Smooth muscle cell (in vitro differentiated cells): Measurements from ENCODE around the gene VRK3. TPM values are rescaled to one million over a fixed set of nuclear protein-coding genes. Genes with fewer than 3 reads are reported as not detected.
A peak's percentile ranks its signal among the peaks of the same experiment; 100 is the strongest.

Experiments
- DNase-seq: peaks from one replicate; lab custom pipeline; 2025; ENCODE audit not compliant: unreplicated experiment; lab: John Stamatoyannopoulos, UW
- H2AFZ ChIP-seq: fragments of 200-600 bp; sonication (generic); 2 replicates; pipeline ENCODE4 v1.6.0; 2016; ENCODE audit warnings: antibody characterized with exemption, low read depth, mild to moderate bottlenecking
- H3F3A ChIP-seq: fragments of 200-600 bp; sonication (generic); 2 replicates; pipeline ENCODE4 v1.6.0; 2017; ENCODE audit warnings: antibody characterized with exemption, low read depth
- H3K27ac ChIP-seq: fragments of 200-600 bp; sonication (generic); 2 replicates; pipeline ENCODE4 v1.5.1; 2016; ENCODE audit warnings: low read depth, mild to moderate bottlenecking
- H3K27me3 ChIP-seq: fragments of 200-600 bp; sonication (generic); 2 replicates; pipeline ENCODE4 v1.6.1; 2016; ENCODE audit warnings: low read depth, mild to moderate bottlenecking
- H3K36me3 ChIP-seq: fragments of 200-600 bp; sonication (generic); 2 replicates; pipeline ENCODE4 v1.5.1; 2016; ENCODE audit warnings: low read depth
- H3K4me1 ChIP-seq: fragments of 200-600 bp; sonication (generic); 2 replicates; pipeline ENCODE4 v1.5.1; 2016; ENCODE audit warnings: low read depth
- H3K4me2 ChIP-seq: fragments of 200-600 bp; sonication (generic); 2 replicates; pipeline ENCODE4 v1.6.0; 2016; ENCODE audit warnings: mild to moderate bottlenecking
- H3K4me3 ChIP-seq: fragments of 200-600 bp; sonication (generic); 2 replicates; pipeline ENCODE4 v1.5.1; 2016; ENCODE audit warnings: mild to moderate bottlenecking
- H3K79me2 ChIP-seq: fragments of 200-600 bp; sonication (generic); 2 replicates; pipeline ENCODE4 v1.6.0; 2016; ENCODE audit warnings: low read depth, mild to moderate bottlenecking
- H3K9ac ChIP-seq: fragments of 200-600 bp; sonication (generic); 2 replicates; pipeline ENCODE4 v1.6.0; 2016; ENCODE audit warnings: low read depth
- H3K9me3 ChIP-seq: fragments of 200-600 bp; sonication (generic); replicated peaks from 2 replicates; pipeline ENCODE4 v1.5.1; 2016; ENCODE audit warnings: low read depth
- H4K20me1 ChIP-seq: fragments of 200-600 bp; sonication (generic); 2 replicates; pipeline ENCODE4 v1.6.0; 2016; ENCODE audit warnings: low read depth
- CTCF ChIP-seq: fragments of 200-600 bp; sonication (generic); IDR thresholded peaks from 2 replicates; pipeline ENCODE4 v1.5.1; 2017; ENCODE audit warnings: borderline replicate concordance, mild to moderate bottlenecking, antibody characterized with exemption; ENCODE audit not compliant: insufficient read depth, poor library complexity, severe bottlenecking
- WGBS: methylation state at CpG from one replicate; pipeline ENCODE4 v1.1.7; 2016; ENCODE audit warnings: low lambda C conversion rate; 5-methylcytosine and 5-hydroxymethylcytosine counted together
- polyA plus RNA-seq: library from polyadenylated mRNA; unstranded; fragments of >200 nt; fragmentation: Nextera tagmentation; extraction: Ambion mirVana; gene quantifications from 2 replicates; pipeline ENCODE4 v1.2.1, GENCODE V29; 2016
- total RNA-seq: library from RNA; depleted of rRNA; stranded (reverse); fragments of >200 nt; gene quantifications from 2 replicates; pipeline ENCODE4 v1.2.3, GENCODE V29; 2014

Gene VRK3
- total and polyA plus RNA-seq, 2 experiments from 2014 or later, result 24.6 to 41.4 TPM

- H3K27me3 ChIP-seq, result no peaks in the 10 kb centered on the region
- H3K27ac ChIP-seq, result peak overlapping the region; percentile 70
- no peak for TF ChIP-seq CTCF
- peaks cover 47% of the 10 kb centered on the region for H4K20me1 ChIP-seq
- no peaks in the 10 kb centered on the region for H3K36me3 ChIP-seq
- peaks cover 4% of the 10 kb centered on the region for H3K4me1 ChIP-seq
- H3F3A ChIP-seq, result no peaks in the 10 kb centered on the region
- H3K9ac ChIP-seq, result no peak overlapping the region
- no peak for DNase-seq
- peak overlapping the region; percentile 77 for H3K4me2 ChIP-seq
- 70% methylated on average over 11 of the region's 11 CpGs for WGBS
- no peak overlapping the region for H2AFZ ChIP-seq
- no peaks in the 10 kb centered on the region for H3K79me2 ChIP-seq
- H3K4me3 ChIP-seq, result no peak overlapping the region
- no peaks in the 10 kb centered on the region for H3K9me3 ChIP-seq
Observed at GRCh38 chr19:50003810-50004419, 21.3 kb downstream of the VRK3 start.

GRCh38 chr19:50003254-50003788 is 21.9 kb downstream of the VRK3 start:
- H3F3A ChIP-seq, result no peaks in the 10 kb centered on the region

GRCh38 chr19:50002386-50002960 is 22.7 kb downstream of the VRK3 start:
- peaks cover 4% of the 10 kb centered on the region for H3K4me1 ChIP-seq
- no peak overlapping the region for H3K4me3 ChIP-seq
- DNase-seq, result no peak
- H3K27ac ChIP-seq, result no peak overlapping the region
- 98% methylated on average over 6 of the region's 6 CpGs for WGBS
- no peak overlapping the region for H2AFZ ChIP-seq
- H3K9ac ChIP-seq, result no peak overlapping the region
- H3K4me2 ChIP-seq, result no peak overlapping the region
- no peaks in the 10 kb centered on the region for H3K36me3 ChIP-seq
- H3K79me2 ChIP-seq, result no peaks in the 10 kb centered on the region
- no peak for TF ChIP-seq CTCF
- no peaks in the 10 kb centered on the region for H3F3A ChIP-seq
- no peaks in the 10 kb centered on the region for H3K27me3 ChIP-seq
- no peaks in the 10 kb centered on the region for H3K9me3 ChIP-seq
- H4K20me1 ChIP-seq, result peaks cover 55% of the 10 kb centered on the region

More at GRCh38 chr19:50003254-50003788, 21.9 kb downstream of the VRK3 start:
- no peak for DNase-seq
- Histone ChIP-seq H4K20me1 (peaks cover 47% of the 10 kb centered on the region), H2AFZ (no peak overlapping the region), H3K9me3 (no peaks in the 10 kb centered on the region), H3K4me3 (no peak overlapping the region), H3K27ac (no peak overlapping the region), H3K4me2 (no peak overlapping the region), H3K27me3 (no peaks in the 10 kb centered on the region), H3K4me1 (peaks cover 4% of the 10 kb centered on the region), H3K36me3 (no peaks in the 10 kb centered on the region), H3K9ac (no peak overlapping the region), H3K79me2 (no peaks in the 10 kb centered on the region)
- no peak for TF ChIP-seq CTCF
- WGBS, result 97% methylated on average over 17 of the region's 17 CpGs

GRCh38 chr19:50001775-50002174 is 23.4 kb downstream of the VRK3 start:
- TF ChIP-seq CTCF, result no peak
- Histone ChIP-seq H3F3A (no peaks in the 10 kb centered on the region), H3K79me2 (no peaks in the 10 kb centered on the region), H3K9ac (no peak overlapping the region), H3K27ac (no peak overlapping the region), H3K36me3 (no peaks in the 10 kb centered on the region), H3K27me3 (no peaks in the 10 kb centered on the region), H2AFZ (no peak overlapping the region), H4K20me1 (peaks cover 57% of the 10 kb centered on the region), H3K4me1 (peaks cover 4% of the 10 kb centered on the region), H3K4me2 (no peak overlapping the region), H3K9me3 (no peaks in the 10 kb centered on the region), H3K4me3 (no peak overlapping the region)
- WGBS, result 95% methylated on average over 8 of the region's 8 CpGs
- no peak for DNase-seq
